RPMI8226 (cell line): Measurements from ENCODE around the gene TNFRSF12A.

Experiments used
- DNase-seq: peaks from one replicate; pipeline ENCODE4 v3.0.0-alpha.2; 2015

TNFRSF12A gene

DNA sequence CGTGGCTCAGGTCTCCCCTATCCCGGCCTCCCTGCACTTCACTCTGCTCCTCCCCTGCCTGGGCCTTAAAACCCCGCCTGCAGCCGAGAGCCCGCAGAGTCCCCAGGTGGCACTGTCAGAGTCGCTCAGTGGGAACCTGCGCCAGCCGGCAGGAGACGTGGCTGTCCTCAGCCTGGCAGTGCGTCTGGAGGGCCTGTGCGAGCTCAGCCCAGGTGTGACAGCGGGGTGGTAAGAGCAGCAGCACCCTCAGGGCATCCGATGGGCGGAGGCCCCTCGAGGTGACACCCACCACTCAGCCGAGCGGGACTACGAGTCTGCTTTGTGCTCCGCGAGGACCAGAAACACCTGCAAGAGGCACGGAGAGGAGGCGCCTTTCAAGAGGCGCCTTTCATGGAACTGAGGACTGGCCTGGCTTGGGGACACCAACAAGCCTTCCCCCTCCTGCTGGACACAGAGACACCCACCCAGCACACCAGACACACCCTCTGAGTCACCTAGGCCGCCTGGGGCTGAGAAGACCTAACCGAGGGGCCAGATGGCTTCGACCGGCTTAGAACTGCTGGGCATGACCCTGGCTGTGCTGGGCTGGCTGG, 7.2 kb upstream of the TNFRSF12A start, which contains the start of gene CLDN9:
Gene CLDN9 (plus strand): TSS at position 96 of the 593 bp plus-strand sequence. CDS start 440 bp downstream, at position 536.
- peak; percentile 93 for DNase-seq

DNA sequence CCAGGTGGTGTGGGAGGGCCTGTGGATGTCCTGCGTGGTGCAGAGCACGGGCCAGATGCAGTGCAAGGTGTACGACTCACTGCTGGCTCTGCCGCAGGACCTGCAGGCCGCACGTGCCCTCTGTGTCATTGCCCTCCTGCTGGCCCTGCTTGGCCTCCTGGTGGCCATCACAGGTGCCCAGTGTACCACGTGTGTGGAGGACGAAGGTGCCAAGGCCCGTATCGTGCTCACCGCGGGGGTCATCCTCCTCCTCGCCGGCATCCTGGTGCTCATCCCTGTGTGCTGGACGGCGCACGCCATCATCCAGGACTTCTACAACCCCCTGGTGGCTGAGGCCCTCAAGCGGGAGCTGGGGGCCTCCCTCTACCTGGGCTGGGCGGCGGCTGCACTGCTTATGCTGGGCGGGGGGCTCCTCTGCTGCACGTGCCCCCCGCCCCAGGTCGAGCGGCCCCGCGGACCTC, 6.6 kb upstream of the TNFRSF12A start:
- DNase-seq: no peak

DNA sequence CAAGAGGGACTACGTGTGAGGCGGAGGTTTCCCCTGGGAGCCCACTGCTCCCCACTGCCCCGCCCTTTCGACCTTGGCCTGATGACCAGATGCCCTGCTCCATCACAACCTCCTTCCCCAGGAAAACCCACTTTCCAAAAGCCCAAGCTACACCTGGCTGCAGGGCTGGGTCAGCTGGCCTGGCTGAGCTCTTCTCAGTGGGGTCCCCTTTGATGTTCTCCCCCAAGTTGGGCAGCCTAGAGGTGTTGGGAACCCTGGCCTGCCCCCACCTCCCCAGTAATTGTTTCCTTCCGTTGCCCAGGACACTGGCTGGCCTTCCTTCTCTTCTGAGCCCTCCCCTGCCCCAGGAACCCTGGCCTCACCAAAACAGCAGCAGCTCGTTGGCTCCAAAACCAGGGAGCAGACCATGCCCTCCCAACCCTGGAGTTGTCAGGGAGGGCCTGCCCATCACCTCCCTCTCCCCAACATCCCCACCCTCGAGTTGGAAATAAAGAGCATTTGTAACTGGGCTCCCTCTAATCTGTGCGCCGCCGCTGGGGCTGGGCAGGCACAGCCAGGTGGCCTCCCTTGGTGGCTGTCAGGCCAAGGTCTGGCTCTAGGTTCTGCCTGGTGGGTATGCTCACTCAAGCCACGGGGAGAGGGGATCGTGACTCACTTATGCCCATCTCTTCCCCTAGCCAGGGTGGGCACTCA, 6.0 kb upstream of the TNFRSF12A start:
- no peak for DNase-seq

DNA sequence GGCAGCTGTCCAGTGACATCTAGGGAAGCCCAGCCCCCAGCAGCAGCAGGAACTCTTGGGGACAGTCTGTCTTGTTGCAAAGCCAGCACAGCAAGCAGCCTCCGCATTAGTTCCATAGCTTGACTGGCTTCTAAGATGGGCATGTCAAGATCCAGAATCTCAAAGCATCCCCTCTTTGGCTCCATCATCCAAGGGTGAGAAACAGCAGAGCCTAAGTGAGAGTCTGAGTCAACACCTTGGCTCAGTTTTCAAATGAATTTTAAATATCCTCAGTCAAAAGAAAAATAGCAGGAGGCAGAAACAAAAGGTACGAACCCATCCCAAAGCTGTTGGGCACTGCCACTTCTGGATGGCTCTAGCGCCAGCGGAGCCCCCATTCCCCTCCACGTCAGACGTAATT, 5.2 kb upstream of the TNFRSF12A start:
- no peak for DNase-seq

DNA sequence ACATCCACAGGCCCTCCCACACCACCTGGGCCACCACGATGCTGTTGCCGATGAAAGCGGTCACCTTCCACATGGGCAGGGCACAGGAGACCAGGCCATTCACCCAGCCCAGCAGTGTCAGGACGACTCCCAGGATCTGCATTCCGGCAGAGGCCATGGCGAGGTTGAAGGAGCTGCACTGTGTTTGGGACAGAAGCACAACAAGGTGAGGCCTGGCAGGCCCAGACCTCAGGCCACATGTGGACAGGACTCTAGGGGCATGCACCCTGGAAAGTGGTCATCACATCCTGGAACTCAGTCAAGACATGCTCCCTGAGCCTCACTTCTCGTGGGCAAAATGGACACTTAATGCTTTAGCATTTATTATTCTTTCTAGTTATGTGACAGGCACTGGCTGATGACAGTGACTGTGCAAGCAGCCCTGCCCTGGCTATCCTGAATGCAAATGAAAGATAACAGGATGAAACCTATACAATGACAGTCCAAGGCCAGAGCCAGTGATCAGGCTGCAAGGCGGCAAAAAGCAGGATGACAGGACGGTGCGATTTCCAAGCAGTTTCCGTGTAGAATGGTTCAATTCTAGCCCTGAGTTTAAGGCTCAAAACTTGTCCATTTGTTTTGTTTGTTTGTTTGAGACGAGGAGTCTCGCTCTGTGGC, 4.2 kb upstream of the TNFRSF12A start:
- no peak for DNase-seq

DNA sequence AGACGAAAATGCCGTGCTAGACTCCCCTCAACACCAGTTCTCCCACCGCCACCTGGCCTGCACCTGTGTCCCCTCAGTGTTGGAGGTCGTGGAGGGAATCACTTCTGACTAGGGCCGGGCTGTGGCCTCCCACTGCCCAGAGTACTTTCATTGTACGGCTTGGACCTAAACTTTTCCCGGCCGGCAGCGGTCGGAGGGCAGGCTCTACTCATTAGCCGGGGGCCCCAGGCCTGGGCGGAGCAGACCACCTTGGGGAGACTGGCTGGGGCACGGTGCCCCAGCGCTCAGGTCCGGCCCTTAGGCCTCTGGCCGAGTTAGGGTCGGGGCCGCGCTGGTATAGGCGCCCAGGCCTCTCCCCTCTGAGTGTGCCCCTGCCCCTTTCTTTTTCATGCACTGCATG, 2.8 kb upstream of the TNFRSF12A start:
- no peak for DNase-seq

DNA sequence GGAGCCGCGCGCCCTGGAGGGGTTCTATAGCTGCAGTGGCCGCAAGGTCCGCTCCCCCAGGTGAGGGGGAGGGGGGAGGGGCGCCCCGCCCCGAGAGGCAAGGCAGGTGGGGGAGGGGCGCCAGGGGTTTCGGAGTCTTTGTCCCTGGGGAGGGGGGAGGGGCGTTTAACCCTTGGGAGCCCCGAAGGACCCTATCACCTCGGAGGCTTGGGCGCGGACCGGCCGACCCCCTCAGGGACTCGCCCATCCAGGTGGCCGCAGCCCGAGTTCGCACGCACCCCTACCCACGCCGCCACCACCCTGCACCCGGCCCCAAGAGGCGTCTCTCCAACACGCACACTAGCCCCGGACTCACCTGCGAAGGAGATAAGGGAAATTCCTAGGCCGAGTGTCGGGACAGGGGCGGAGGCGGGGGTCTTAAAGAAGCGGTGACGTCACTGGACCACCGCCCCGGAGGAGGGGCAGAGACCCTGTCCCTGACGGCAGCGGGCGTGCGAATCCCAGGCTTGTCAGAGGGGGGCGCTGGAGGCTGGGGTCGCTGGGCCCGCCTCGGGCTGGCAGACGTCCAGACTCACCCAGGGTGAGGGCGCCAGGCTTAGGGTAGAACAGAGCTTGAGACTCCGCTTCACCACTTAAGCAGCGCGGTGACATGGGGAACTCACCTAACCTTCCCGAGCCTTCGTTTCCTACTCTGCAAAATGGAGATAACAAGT, 2.2 kb upstream of the TNFRSF12A start, which contains the start of gene CLDN6:
Gene CLDN6 (minus strand): TSS at position 390 of the 713 bp plus-strand sequence. CDS start 2,162 bp downstream, outside the sequence.
- peak; percentile 80 for DNase-seq

DNA sequence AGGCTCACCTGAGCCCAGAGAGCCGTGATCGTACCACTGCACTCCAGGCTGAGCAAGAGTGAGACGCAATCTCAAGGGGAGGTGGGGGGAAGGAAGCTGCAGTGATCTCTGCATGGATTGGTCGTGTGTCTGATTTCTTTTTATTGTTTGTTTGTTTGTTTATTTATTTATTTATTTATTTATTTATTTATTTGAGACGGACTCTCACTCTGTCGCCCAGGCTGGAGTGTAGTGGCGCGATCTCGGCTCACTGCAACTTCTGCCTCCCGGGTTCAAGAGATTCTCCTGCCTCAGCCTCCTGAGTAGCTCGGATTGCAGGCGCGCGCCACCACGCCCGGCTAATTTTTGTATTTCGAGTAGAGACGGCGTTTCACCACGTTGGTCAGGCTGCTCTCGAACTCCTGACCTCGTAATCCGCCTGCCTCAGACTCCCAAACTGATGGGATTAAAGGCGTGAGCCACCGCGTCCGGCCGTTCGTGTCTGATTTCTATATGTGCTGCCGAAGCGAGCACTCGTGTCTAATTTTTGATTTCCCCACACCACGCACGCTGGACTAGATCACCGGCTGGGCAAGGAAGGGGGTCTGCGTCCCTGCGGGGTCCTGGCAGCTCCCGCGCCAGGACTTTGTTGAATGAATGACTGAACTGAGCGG, 448 bp upstream of the TNFRSF12A start:
- DNase-seq: no peak

DNA sequence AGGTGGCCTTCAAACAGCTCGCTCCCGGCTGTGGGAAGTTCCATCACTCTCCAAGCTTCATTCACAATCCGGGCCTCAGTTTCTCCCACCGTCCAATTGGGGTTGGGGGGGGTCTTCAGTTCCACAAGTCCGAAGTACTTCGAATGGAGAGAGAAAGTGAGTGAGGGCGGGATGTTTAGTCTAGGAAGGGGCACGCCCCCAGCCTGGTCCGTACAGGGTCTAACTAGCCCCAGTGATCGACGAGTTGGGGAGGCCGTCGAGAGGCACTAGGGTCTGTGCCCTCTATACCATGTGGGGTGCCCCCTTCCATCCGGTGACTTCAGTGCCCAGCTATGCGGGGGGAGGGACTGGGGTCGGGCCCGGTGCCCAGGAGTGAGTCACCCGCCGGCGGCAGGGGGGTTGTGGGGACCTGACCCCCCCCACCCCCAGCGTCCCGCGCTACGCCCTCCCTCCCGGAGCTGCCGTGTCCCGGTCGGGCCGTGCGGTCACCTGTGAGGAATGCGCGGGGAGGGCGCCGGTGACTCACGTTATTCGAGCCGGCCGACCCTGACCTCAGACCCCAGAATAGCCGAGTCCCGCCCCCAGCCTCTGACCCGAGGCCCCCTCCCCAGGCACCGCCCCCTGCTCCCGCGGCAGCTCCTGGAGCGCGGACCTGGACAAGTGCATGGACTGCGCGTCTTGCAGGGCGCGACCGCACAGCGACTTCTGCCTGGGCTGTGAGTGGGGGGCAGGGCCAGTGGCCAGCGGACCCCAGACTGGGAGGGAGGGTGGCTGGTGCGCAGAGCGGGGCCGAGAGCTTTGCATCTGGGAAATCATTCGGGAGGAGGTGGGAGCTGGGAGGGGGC, 658 bp downstream of the TNFRSF12A start:
- DNase-seq: peak; percentile 74

DNA sequence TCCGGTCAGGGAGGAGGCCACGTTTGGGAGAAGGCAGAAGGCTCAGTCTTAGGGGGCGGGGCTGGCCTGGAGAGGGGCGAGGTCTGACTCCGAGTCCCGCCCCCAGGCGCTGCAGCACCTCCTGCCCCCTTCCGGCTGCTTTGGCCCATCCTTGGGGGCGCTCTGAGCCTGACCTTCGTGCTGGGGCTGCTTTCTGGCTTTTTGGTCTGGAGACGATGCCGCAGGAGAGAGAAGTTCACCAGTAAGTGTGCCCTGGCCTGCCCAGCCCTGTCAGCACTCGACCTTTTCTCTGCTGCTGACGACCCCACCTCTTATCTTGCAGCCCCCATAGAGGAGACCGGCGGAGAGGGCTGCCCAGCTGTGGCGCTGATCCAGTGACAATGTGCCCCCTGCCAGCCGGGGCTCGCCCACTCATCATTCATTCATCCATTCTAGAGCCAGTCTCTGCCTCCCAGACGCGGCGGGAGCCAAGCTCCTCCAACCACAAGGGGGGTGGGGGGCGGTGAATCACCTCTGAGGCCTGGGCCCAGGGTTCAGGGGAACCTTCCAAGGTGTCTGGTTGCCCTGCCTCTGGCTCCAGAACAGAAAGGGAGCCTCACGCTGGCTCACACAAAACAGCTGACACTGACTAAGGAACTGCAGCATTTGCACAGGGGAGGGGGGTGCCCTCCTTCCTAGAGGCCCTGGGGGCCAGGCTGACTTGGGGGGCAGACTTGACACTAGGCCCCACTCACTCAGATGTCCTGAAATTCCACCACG, 1.5 kb downstream of the TNFRSF12A start:
- DNase-seq: peak; percentile 88

DNA sequence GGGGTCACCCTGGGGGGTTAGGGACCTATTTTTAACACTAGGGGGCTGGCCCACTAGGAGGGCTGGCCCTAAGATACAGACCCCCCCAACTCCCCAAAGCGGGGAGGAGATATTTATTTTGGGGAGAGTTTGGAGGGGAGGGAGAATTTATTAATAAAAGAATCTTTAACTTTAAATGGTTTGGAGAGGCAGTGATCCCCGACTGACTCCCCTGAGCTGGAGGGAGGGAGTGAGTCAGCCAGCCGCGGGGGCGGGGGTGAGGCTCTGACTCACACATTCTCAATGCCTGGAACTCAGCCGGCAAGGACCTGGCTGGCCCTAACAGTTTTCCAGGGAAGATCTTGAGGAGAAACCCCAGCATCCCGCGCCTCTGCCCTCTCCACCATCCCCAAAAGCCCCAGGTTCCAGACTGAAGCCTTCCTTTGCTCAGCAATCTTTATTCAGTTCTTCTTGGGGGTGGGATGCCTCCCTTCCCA, 2.1 kb downstream of the TNFRSF12A start:
- DNase-seq: peak; percentile 47

DNA sequence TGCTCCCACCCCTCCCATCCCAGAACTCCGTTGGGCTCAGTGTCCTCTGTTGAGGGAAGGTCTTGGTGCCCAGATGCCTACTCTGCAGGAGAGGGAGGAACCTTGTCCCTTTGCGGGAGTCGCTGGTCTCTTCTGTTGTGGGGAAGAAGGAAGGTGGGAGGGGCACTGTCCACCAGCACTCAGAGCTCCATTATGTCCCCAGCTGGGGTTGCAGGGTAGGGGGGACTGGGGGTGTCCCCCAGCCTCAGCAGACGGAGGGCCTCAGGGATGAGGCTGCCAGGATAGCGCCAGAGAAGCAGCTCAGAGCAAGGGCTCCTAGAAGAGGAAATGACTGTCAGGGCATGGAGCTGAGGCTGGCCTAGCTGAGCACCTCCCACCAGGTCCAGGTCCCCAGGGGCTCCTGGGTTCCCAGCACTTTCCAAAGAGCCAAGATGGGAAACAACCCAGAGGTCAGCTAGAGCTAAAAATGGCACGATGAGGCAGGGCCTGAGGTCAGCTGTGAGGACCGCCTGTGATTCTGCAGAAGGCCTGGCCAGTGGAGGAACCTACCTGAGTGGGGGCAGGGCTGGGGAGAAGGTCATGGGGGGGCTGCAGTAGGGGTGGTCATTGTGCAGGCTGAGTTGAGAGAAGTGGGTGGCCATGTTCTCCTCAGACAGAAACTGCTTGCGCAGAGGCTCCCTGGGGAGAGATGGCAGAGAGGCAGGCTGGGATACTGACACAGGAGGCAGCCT, 2.7 kb downstream of the TNFRSF12A start:
- DNase-seq: peak; percentile 12

DNA sequence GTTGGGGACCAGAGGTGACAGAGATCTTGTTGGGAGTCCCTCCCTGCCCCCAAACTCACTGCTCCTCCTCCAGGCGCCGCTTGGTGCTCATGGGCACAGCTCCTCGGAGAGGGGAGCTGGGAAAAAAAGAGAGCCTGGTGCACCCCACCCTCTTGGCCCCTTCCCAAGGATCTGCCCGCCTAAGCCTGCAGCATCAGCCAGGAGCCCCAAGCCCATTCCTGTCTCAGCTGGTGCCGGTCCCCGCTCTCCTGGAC, 3.2 kb downstream of the TNFRSF12A start:
- peak; percentile 59 for DNase-seq

DNA sequence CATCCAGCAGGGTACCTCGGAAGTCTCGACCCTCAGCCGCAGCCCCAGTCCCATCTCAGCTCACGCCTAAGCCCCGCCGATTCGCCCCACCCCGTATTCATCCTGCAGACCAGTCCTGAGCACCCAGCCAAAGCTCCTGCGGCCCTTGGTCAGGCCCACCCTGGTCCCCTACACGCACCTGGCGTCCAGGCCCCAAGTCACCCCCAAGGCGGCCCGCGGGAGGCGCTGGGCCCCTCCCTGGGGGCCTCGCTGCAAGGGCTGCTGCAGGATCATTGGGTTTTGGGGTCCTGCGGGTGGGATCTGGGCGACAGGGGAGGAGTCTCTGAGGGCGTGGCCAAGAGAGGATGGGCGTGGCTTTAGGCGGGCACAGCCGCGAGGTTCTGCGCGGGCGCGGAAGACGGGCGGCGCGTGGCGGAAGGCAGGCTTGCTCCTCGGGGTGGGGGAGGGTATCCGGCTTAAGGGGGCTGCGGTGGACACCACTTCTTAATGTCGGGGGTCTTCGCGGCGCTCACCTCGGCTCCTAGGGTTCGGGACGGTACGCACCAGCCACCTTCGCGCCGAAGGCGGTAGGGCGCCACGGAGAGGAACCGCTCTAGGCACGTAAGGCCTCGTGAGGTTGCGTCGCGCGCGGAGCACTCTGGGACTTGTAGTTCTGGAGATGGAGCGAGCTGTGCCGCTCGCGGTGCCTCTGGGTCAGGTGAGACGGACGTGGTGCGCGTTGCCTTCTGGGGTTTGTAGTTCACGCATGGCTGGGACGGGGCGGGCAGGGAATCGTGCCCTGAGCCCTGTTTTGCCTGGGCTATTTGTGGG, 3.7 kb downstream of the TNFRSF12A start, which contains the start of the genes HCFC1R1 and THOC6:
Gene HCFC1R1 (minus strand): TSS at position 274 of the 810 bp plus-strand sequence. CDS start 1 bp downstream, at position 273.
Gene THOC6 (plus strand): TSS at position 367 of the 810 bp plus-strand sequence. CDS start 292 bp downstream, at position 659.
- DNase-seq: peak; percentile 100

DNA sequence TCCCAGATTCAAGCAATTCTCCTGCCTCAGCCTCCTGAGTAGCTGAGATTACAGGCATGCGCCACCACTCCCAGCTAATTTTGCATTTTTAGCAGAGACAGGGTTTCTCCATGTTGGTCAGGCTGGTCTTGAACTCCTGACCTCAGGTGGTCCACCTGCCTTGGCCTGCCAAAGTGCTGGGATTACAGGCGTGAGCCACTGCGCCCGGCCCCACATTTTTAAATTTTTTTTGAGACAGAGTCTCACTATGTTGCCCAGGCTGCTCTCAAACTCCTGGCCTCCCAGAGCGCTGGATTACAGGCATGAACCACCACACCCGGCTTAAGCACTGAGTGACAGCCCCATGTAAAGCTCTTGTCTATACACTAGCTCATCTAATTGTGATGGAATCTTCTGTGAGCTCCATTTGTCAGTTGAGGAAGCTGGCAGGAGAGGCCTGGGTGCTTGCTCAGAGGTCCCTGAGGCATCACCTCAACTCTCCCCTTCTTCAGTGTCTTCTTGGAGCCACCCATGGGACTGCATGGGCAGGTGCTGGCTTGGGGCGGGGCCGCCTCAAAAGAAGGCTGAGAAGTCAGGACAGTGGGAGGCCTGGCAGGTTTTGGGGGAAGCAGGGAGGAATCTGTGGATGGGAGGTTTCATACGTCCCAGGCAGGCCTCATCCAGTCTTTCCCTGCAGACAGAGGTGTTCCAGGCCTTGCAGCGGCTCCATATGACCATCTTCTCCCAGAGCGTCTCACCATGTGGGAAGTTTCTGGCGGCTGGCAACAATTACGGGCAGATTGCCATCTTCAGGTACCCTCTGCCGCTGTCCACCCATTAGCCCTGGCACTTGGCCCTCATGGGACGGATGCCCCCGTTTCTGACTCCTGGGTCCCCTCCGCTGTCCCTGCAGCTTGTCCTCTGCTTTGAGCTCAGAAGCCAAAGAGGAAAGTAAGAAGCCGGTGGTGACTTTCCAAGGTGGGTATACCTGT, 5.1 kb downstream of the TNFRSF12A start:
- DNase-seq: no peak

DNA sequence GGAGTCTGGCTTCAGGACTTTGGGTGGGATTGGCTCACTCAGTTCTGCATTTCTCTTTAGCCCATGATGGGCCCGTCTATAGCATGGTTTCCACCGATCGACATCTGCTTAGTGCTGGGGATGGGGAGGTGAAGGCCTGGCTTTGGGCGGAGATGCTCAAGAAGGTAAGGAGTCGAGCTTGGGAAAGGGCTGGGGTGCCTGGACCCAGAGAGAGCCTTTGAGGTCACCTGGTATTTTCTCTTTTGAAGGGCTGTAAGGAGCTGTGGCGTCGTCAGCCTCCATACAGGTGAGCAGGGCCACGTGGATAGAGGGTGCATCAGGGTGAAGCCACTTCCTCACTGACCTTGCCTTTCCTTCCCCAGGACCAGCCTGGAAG, 5.8 kb downstream of the TNFRSF12A start:
- DNase-seq: no peak

DNA sequence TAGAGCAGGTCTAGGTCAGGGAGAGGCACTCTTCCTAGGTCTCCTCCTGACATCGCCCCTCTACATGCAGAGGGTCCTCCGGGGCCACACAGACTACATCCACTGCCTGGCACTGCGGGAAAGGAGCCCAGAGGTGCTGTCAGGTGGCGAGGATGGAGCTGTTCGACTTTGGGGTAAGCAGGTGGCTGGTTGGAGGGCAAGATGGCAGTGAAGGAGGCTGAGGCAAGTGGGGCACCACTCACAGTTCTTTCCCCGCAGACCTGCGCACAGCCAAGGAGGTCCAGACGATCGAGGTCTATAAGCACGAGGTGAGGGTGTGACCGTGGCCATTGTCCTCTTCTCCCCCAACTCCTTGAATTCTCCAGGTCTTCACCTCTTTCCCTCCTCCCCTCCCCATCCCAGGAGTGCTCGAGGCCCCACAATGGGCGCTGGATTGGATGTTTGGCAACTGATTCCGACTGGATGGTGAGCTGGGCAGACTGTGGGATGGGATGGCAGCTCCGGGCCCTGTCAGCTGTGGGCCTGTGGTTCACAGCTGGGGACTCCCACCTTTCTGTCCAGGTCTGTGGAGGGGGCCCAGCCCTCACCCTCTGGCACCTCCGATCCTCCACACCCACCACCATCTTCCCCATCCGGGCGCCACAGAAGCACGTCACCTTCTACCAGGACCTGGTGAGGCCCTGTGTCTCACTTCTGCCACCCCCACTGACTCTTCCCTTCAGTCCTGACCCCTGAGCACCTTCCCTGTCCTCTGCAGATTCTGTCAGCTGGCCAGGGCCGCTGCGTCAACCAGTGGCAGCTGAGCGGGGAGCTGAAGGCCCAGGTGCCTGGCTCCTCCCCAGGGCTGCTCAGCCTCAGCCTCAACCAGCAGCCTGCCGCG, 6.7 kb downstream of the TNFRSF12A start:
- no peak for DNase-seq
